PC-9 (cell line): ENCODE measurements around the gene SELENOW. TPM values are rescaled to one million over a fixed set of nuclear protein-coding genes. Genes with fewer than 3 reads are reported as not detected.
A peak's percentile ranks its signal among the peaks of the same experiment; 100 is the strongest.

Experiments
- BruUV-seq: library from RNA; stranded (reverse); fragments of 400-500 nt; replicated peaks from 2 replicates; lab custom pipeline; 2021; lab: Mats Ljungman, UMichigan
- CTCF ChIA-PET: fragments of 300-600 bp; sonication (Branson Sonifier 250); formaldehyde crosslinking; loops from one replicate; lab custom pipeline; 2022; ENCODE audit warnings: antibody characterized with exemption; lab: Charles Lee
- POLR2A ChIA-PET: fragments of 300-600 bp; sonication (Branson Sonifier 250); formaldehyde crosslinking; loops from one replicate; lab custom pipeline; 2022; ENCODE audit warnings: antibody characterized with exemption; ENCODE audit not compliant: unreplicated experiment; lab: Charles Lee
- DNase-seq, 2 experiments: peaks; one replicate each; pipeline versions ENCODE4 v3.0.0 to v3.0.0-alpha.2; 2015 to 2022; ENCODE audit warnings: mixed read lengths in 1 of 2
- H2AFZ ChIP-seq: fragments of 200-600 bp; sonication (generic); 2 replicates; pipeline ENCODE4 v1.8.1; 2017; ENCODE audit warnings: antibody characterized with exemption
- H3F3A ChIP-seq: fragments of 200-600 bp; sonication (generic); 2 replicates; pipeline ENCODE4 v1.8.1; 2017; ENCODE audit warnings: antibody characterized with exemption, mild to moderate bottlenecking, low read depth; ENCODE audit not compliant: insufficient read depth
- H3K27ac ChIP-seq: fragments of 200-600 bp; sonication (generic); 2 replicates; pipeline ENCODE4 v1.6.1; 2016; ENCODE audit warnings: mixed run types
- H3K27me3 ChIP-seq: fragments of 200-600 bp; sonication (generic); 2 replicates; pipeline ENCODE4 v1.6.1; 2016; ENCODE audit warnings: low read depth, mixed run types; ENCODE audit not compliant: insufficient read depth
- H3K36me3 ChIP-seq: fragments of 200-600 bp; sonication (generic); 2 replicates; pipeline ENCODE4 v1.6.1; 2016; ENCODE audit warnings: low read depth, mixed run types
- H3K4me1 ChIP-seq: fragments of 200-600 bp; sonication (generic); replicated peaks from 2 replicates; pipeline ENCODE4 v1.6.1; 2016; ENCODE audit warnings: mixed run types; ENCODE audit not compliant: insufficient read depth
- H3K4me2 ChIP-seq: fragments of 200-600 bp; sonication (generic); 2 replicates; pipeline ENCODE4 v1.6.1; 2017; ENCODE audit warnings: mixed run types
- H3K4me3 ChIP-seq: fragments of 200-600 bp; sonication (generic); 2 replicates; pipeline ENCODE4 v1.6.1; 2016; ENCODE audit warnings: mixed run types
- H3K79me2 ChIP-seq: fragments of 200-600 bp; sonication (generic); 2 replicates; pipeline ENCODE4 v1.6.1; 2017; ENCODE audit warnings: low read depth, mixed run types
- H3K9me2 ChIP-seq: fragments of 200-600 bp; sonication (generic); 2 replicates; pipeline ENCODE4 v1.8.1; 2017; ENCODE audit warnings: mild to moderate bottlenecking; ENCODE audit not compliant: insufficient read depth
- H3K9me3 ChIP-seq: fragments of 200-600 bp; sonication (generic); 2 replicates; pipeline ENCODE4 v1.8.1; 2016; ENCODE audit warnings: low read depth; ENCODE audit not compliant: insufficient read depth
- H4K20me1 ChIP-seq: fragments of 200-600 bp; sonication (generic); 2 replicates; pipeline ENCODE4 v1.8.1; 2017; ENCODE audit not compliant: insufficient read depth
- CTCF ChIP-seq: fragments of 200-600 bp; sonication (generic); conservative IDR thresholded peaks from 2 replicates; pipeline ENCODE4 v1.6.1; 2017; ENCODE audit warnings: mixed run types, antibody characterized with exemption, mild to moderate bottlenecking, moderate library complexity
- EZH2 ChIP-seq: fragments of 200-600 bp; sonication (generic); IDR thresholded peaks from 2 replicates; pipeline ENCODE4 v1.8.0; 2017; ENCODE audit warnings: antibody characterized with exemption, low read depth
- intact Hi-C: fragments of 100-400 bp; cut with micrococcal nuclease; formaldehyde crosslinking; loops from one replicate; pipeline ENCODE4 v1.10.0; 2022; ENCODE audit not compliant: unreplicated experiment
- total RNA-seq: library from RNA; stranded (reverse); gene quantifications from 2 replicates; pipeline ENCODE4 v1.2.3, GENCODE V29; 2021

Gene SELENOW
- total RNA-seq, 1 experiment from 2014 or later: 186 TPM

DNA sequence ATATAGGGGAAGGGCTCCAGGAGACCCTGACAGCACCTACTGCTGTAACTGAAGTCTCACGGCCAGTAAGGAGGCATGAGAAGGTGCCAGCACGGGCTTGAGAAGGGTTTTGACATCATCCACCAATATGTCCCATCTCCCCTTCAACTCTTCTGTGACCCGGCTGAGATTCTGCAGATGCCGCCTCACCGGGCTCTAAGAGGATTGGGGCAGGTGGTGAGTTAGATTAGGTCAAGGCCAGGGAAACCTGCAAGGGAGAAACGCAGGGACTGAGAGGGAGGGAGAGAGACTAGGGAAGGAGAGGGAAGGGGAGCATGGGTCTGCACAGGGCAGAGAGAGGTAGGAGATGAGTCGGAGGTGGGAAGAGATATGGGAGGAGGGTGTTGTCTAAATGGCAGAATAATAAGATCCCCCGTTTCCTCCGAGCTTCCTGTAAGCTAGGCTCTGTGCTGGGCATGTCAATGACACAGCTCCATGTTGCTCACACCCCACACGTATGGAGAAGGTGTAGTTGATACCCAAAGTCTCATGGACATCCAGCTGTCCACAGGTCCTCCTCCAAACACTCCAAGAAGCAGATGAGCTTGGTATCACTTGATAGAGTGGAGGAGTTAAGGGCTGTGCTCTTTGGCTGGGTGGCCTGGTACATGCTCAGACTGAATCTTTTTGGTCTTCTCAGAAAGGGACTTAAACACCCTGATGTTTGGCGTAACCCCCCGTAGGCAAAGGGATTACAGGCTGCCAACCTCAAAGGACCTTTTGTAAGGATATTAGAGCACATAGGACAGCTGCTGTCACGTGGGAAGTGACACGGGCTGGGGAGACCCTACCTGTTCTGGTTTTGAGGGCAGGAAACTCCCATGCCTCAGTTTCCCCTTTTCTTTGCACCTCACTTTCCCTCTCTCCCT lies 19.7 kb downstream of the SELENOW start:
- intact Hi-C loops: loop anchor here (10.0 kb wide), 1 partner anchor 67 kb away; no protein-coding TSS in a partner anchor
- H3K27me3 ChIP-seq: 0 out of 2 replicates have a peak, but pooled peaks cover 7% of the 10 kb centered on the region
- H3K4me3 ChIP-seq: no peak overlapping the region
- peak overlapping the region; percentile 49; the same call in 1 of the 2 replicates for H2AFZ ChIP-seq
- no peak overlapping the region for H3K27ac ChIP-seq
- TF ChIP-seq EZH2 (no peak), CTCF (no peak)
- no peaks in the 10 kb centered on the region for H4K20me1 ChIP-seq
- ChIA-PET CTCF (no interaction called here), POLR2A (no interaction called here)
- no TSS peak for BruUV-seq
- DNase-seq: no peak
- no peaks in the 10 kb centered on the region for H3K36me3 ChIP-seq
- no peaks in the 10 kb centered on the region for H3K9me2 ChIP-seq
- H3K9me3 ChIP-seq: no peaks in the 10 kb centered on the region
- H3K79me2 ChIP-seq: no peaks in the 10 kb centered on the region
- H3K4me1 ChIP-seq: no peaks in the 10 kb centered on the region
- no peaks in the 10 kb centered on the region for H3F3A ChIP-seq
- no peak overlapping the region for H3K4me2 ChIP-seq

- Histone ChIP-seq H3K9me3 (no peaks in the 10 kb centered on the region), H3K9me2 (no peaks in the 10 kb centered on the region), H3K4me2 (no peak overlapping the region), H3K4me1 (no peaks in the 10 kb centered on the region), H3K27me3 (0 out of 2 replicates have a peak, but pooled peaks cover 7% of the 10 kb centered on the region), H2AFZ (no peak overlapping the region), H3K4me3 (no peak overlapping the region), H4K20me1 (no peaks in the 10 kb centered on the region), H3K79me2 (no peaks in the 10 kb centered on the region), H3K27ac (no peak overlapping the region), H3K36me3 (no peaks in the 10 kb centered on the region), H3F3A (no peaks in the 10 kb centered on the region)
- ChIA-PET CTCF (no interaction called here), POLR2A (no interaction called here)
- no peak for DNase-seq
- TF ChIP-seq EZH2: no peak
- TF ChIP-seq CTCF: no peak
- BruUV-seq: no TSS peak
- intact Hi-C loops: loop anchor here (10.0 kb wide), 1 partner anchor 66 kb away; no protein-coding TSS in a partner anchor
Observed at GRCh38 chr19:47798904-47799266, 20.4 kb downstream of the SELENOW start.

DNA sequence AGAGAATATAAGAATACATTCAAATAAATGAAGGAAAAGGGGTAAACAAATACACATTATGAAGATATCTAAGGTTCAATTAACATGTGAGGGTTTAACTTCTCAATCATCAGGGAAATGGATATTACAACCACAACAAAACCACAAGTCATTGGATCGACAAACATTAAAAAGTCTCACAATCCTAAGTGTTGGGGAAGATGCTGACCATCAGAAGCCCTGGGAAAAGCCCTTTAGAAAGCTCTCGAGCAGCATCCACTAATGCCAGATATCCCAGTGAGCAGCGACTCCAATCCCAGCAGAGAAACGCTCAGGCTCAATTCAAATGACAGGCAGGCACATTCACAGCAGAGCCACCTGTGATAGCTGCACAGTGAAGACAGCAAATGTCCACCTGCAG lies 22.8 kb downstream of the SELENOW start:
- no peaks in the 10 kb centered on the region for H3K4me1 ChIP-seq
- no peaks in the 10 kb centered on the region for H3F3A ChIP-seq
- H3K27me3 ChIP-seq: 0 out of 2 replicates have a peak, but pooled peaks cover 7% of the 10 kb centered on the region
- intact Hi-C loops: no loop called here
- no peaks in the 10 kb centered on the region for H3K79me2 ChIP-seq
- TF ChIP-seq CTCF (no peak), EZH2 (no peak)
- H3K4me2 ChIP-seq: no peak overlapping the region
- H3K27ac ChIP-seq: no peak overlapping the region
- H3K9me2 ChIP-seq: no peaks in the 10 kb centered on the region
- no peaks in the 10 kb centered on the region for H3K9me3 ChIP-seq
- no peaks in the 10 kb centered on the region for H3K36me3 ChIP-seq
- no peak overlapping the region for H3K4me3 ChIP-seq
- no TSS peak for BruUV-seq
- H2AFZ ChIP-seq: no peak overlapping the region
- DNase-seq: no peak
- ChIA-PET CTCF (interaction anchor here (0.6 kb wide), 1 partner anchor 92 kb away, joined by 4 read pairs; no protein-coding TSS in a partner anchor), POLR2A (no interaction called here)
- no peaks in the 10 kb centered on the region for H4K20me1 ChIP-seq
